ENCODE results near the gene U2AF1L4. TPM values are rescaled to one million over a fixed set of nuclear protein-coding genes. Genes with fewer than 3 reads are reported as not detected.

Gene U2AF1L4
- total and polyA plus RNA-seq, 2 donors (not counting 1 experiment from before 2014, with no cell fraction given): 62.1 to 89.7 TPM

DNA sequence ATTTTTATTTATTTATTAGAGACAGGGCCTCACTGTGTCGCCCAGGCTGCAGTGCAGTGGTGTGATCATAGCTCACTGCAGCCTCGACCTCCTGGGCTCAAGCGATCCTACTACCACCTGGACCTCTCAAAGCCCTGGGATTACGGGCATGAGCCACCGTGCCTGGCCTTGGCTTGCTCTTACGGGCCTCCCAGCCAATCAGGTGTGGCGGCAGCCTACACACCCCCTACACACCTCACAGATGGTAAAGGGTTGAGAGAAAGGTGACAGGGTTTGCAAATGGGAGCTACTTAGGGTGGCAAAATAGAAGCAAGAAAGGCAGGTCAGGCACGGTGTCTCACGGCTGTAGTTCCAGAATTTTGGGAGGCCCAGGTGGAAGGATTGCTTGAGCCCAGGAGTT is 41.9 kb downstream of the U2AF1L4 start:
- peak overlapping the region; percentile 16 for H3K4me3 Mint-ChIP-seq
- intact Hi-C loops (cut with micrococcal nuclease): loop anchor here (5.0 kb wide), 1 partner anchor 156 kb away; the partner anchor contains the start of gene TMEM147
- H3K4me2 ChIP-seq (replicated peaks; ENCODE audit: low read depth, low read length, poor library complexity, severe bottlenecking): peak overlapping the region; percentile 93
- H3K9ac ChIP-seq (ENCODE audit: low read length): no peak overlapping the region
- no peaks in the 10 kb centered on the region for H3K9me3 ChIP-seq (ENCODE audit: control extremely low read depth in 1 of 3, control insufficient read depth in 2 of 3, insufficient read depth in 1 of 3, low read length in 2 of 3)
- H4K20me1 ChIP-seq (ENCODE audit: control insufficient read depth, insufficient read depth, low read length, poor library complexity, severe bottlenecking): no peaks in the 10 kb centered on the region
- H3K27ac ChIP-seq (ENCODE audit: low read length in 2 of 2): no peak overlapping the region
- H3K4me1 Mint-ChIP-seq: peaks cover 8% of the 10 kb centered on the region
- 56% methylated on average over 5 of the region's 9 CpGs for WGBS (ENCODE audit: insufficient coverage)
- POLR2A ChIA-PET: interaction anchor here (0.7 to 3.3 kb wide), 3 partner anchors 9 to 60 kb away, joined by 6 to 53 read pairs (median 12); partner anchors contain the start of genes PSENEN and U2AF1L4
- H3K79me2 ChIP-seq (ENCODE audit: control insufficient read depth, insufficient read depth, low read length): no peaks in the 10 kb centered on the region
- DNase-seq (no peak), ATAC-seq (ENCODE audit: low read depth) (no peak)
- TF ChIP-seq, protein P1, sequence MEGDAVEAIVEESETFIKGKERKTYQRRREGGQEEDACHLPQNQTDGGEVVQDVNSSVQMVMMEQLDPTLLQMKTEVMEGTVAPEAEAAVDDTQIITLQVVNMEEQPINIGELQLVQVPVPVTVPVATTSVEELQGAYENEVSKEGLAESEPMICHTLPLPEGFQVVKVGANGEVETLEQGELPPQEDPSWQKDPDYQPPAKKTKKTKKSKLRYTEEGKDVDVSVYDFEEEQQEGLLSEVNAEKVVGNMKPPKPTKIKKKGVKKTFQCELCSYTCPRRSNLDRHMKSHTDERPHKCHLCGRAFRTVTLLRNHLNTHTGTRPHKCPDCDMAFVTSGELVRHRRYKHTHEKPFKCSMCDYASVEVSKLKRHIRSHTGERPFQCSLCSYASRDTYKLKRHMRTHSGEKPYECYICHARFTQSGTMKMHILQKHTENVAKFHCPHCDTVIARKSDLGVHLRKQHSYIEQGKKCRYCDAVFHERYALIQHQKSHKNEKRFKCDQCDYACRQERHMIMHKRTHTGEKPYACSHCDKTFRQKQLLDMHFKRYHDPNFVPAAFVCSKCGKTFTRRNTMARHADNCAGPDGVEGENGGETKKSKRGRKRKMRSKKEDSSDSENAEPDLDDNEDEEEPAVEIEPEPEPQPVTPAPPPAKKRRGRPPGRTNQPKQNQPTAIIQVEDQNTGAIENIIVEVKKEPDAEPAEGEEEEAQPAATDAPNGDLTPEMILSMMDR (IDR thresholded peaks at IDR 0.05): no peak
- TF ChIP-seq EZH2 (IDR thresholded peaks at IDR 0.05; ENCODE audit: borderline replicate concordance, insufficient read depth, low read depth, low read length, poor library complexity, severe bottlenecking): no peak
- H3K36me3 ChIP-seq (replicated peaks in 1 of 2; ENCODE audit: control extremely low read depth in 1 of 2, control insufficient read depth in 1 of 2, extremely low read depth in 1 of 2, insufficient read depth in 2 of 2, low read length in 1 of 2): no peaks in the 10 kb centered on the region
- H3K9me3 Mint-ChIP-seq (ENCODE audit: insufficient read depth): no peaks in the 10 kb centered on the region
- H3K4me3 ChIP-seq (ENCODE audit: control extremely low read depth in 1 of 5, extremely low read depth in 1 of 5, insufficient read depth in 1 of 5, low read depth in 2 of 5, low read length in 4 of 5): peak overlapping the region in 1 of 5 experiments; percentile 61
- CTCF ChIA-PET: interaction anchor here (0.6 to 2.4 kb wide), 7 partner anchors 9 to 1379 kb away, joined by 3 to 40 read pairs (median 3); partner anchors contain the start of gene LIN37
- H3K27me3 ChIP-seq (replicated peaks in 1 of 4; ENCODE audit: control extremely low read depth in 1 of 4, control insufficient read depth in 3 of 4, insufficient read depth in 4 of 4, low read length in 3 of 4): no peaks in the 10 kb centered on the region
- no peaks in the 10 kb centered on the region for H3K27me3 Mint-ChIP-seq
- H3K4me1 ChIP-seq (ENCODE audit: control insufficient read depth in 2 of 2, insufficient read depth in 2 of 2, low read length in 2 of 2): peaks cover 0 to 19% of the 10 kb centered on the region in 2 donors
- no peak overlapping the region for H3K27ac Mint-ChIP-seq
- no peak overlapping the region for H2AFZ ChIP-seq (ENCODE audit: insufficient read depth, low read depth, low read length, poor library complexity, severe bottlenecking)
